HCT116 (cell line): ENCODE results near the gene PRCP.

Source experiments
- CEBPB ChIP-seq: IDR thresholded peaks from 2 replicates; pipeline ENCODE4 v1.6.1; 2012; ENCODE audit warnings: low read depth
- EZH2 ChIP-seq: fragments of 200-600 bp; sonication (generic); IDR thresholded peaks from 2 replicates; pipeline ENCODE4 v1.6.1; 2017; ENCODE audit warnings: antibody characterized with exemption, mixed run types
- POLR2A ChIP-seq: IDR thresholded peaks from 2 replicates; pipeline ENCODE4 v1.7.0; 2011; ENCODE audit warnings: borderline replicate concordance; ENCODE audit not compliant: insufficient read depth, insufficient read length; ENCODE audit errors: extremely low read depth
- POLR2AphosphoS5 ChIP-seq: IDR thresholded peaks from 2 replicates; pipeline ENCODE4 v1.6.1; 2011; ENCODE audit warnings: mild to moderate bottlenecking, low read depth, low read length, moderate library complexity
- TF ChIP-seq, protein P1 (sequence below), 3 experiments: fragments of 200-600 bp in 1 of 3; sonication (generic) in 1 of 3; IDR thresholded peaks in 2 of 3; conservative IDR thresholded peaks in 1 of 3; 2 replicates each; pipeline ENCODE4 v1.5.1; 2012 to 2017; ENCODE audit warnings: low read depth in 2 of 3, low read length in 2 of 3, antibody characterized with exemption in 1 of 3, borderline replicate concordance in 1 of 3, control low read depth in 1 of 3, mild to moderate bottlenecking in 1 of 3, mixed read lengths in 1 of 3, mixed run types in 1 of 3, moderate library complexity in 1 of 3; ENCODE audit not compliant: insufficient read depth in 1 of 3

GRCh38 chr11:82792319-82792718 is 107.9 kb downstream of the PRCP start:
- no peak for TF ChIP-seq POLR2AphosphoS5
- TF ChIP-seq POLR2A: no peak
- TF ChIP-seq, protein P1, sequence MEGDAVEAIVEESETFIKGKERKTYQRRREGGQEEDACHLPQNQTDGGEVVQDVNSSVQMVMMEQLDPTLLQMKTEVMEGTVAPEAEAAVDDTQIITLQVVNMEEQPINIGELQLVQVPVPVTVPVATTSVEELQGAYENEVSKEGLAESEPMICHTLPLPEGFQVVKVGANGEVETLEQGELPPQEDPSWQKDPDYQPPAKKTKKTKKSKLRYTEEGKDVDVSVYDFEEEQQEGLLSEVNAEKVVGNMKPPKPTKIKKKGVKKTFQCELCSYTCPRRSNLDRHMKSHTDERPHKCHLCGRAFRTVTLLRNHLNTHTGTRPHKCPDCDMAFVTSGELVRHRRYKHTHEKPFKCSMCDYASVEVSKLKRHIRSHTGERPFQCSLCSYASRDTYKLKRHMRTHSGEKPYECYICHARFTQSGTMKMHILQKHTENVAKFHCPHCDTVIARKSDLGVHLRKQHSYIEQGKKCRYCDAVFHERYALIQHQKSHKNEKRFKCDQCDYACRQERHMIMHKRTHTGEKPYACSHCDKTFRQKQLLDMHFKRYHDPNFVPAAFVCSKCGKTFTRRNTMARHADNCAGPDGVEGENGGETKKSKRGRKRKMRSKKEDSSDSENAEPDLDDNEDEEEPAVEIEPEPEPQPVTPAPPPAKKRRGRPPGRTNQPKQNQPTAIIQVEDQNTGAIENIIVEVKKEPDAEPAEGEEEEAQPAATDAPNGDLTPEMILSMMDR (IDR thresholded peaks at IDR 0.05 in 2 of 3, conservative IDR thresholded peaks at IDR 0.05 in 1 of 3; ENCODE audit: borderline replicate concordance in 1 of 3, insufficient read depth in 1 of 3, low read depth in 2 of 3, low read length in 2 of 3): no peak
- no peak for TF ChIP-seq EZH2
- no peak for TF ChIP-seq CEBPB
